ENCODE measurements around the gene RASGRF1.
"Not testable (repeated sequence)": the region's sequence is repeated elsewhere in the genome, so short reads cannot be mapped to it uniquely, and the experiment has no call there.

Gene RASGRF1, protein sequence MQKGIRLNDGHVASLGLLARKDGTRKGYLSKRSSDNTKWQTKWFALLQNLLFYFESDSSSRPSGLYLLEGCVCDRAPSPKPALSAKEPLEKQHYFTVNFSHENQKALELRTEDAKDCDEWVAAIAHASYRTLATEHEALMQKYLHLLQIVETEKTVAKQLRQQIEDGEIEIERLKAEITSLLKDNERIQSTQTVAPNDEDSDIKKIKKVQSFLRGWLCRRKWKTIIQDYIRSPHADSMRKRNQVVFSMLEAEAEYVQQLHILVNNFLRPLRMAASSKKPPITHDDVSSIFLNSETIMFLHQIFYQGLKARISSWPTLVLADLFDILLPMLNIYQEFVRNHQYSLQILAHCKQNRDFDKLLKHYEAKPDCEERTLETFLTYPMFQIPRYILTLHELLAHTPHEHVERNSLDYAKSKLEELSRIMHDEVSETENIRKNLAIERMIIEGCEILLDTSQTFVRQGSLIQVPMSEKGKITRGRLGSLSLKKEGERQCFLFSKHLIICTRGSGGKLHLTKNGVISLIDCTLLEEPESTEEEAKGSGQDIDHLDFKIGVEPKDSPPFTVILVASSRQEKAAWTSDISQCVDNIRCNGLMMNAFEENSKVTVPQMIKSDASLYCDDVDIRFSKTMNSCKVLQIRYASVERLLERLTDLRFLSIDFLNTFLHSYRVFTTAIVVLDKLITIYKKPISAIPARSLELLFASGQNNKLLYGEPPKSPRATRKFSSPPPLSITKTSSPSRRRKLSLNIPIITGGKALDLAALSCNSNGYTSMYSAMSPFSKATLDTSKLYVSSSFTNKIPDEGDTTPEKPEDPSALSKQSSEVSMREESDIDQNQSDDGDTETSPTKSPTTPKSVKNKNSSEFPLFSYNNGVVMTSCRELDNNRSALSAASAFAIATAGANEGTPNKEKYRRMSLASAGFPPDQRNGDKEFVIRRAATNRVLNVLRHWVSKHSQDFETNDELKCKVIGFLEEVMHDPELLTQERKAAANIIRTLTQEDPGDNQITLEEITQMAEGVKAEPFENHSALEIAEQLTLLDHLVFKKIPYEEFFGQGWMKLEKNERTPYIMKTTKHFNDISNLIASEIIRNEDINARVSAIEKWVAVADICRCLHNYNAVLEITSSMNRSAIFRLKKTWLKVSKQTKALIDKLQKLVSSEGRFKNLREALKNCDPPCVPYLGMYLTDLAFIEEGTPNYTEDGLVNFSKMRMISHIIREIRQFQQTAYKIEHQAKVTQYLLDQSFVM (N-terminal part only)

DNA sequence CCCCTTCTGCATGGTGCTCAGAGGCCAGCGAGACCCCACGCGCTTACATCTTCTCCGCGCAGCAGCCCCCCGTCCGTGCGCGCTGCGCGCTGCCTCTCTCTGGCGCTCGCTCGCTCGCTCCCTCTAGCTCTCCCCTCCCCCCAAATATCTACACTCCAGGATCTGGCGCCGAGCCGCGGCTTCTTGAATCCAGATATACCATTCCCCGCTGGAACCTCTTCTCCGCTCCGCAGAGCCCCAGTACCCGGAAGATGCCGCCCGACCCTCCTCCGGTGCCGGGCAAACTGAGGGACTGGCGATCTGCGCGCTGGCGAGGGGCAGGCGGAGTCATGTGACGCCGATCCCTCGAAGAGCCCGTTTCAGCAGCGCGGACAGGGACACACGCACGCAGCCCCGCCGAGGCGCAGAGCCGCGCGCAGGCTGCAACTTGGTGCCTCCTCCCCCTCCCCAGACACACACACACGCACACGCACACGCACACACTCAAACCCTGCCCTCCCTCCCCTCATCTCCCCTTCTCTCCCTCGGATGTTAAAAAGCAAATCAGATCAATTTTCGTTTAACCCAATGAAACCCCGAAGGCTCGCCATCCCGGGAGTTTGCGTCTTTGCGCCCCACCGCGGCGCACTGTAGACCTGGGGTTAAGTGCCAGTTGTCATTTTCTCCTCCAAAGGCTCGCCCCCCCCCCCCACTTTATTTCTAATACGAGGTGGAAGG, at the start of gene RASGRF1:
RASGRF1 (minus strand) TSS at position 294 of the 717 bp plus-strand sequence; CDS start at position 12, 282 bp downstream.
- no peak for DNase-seq

DNA sequence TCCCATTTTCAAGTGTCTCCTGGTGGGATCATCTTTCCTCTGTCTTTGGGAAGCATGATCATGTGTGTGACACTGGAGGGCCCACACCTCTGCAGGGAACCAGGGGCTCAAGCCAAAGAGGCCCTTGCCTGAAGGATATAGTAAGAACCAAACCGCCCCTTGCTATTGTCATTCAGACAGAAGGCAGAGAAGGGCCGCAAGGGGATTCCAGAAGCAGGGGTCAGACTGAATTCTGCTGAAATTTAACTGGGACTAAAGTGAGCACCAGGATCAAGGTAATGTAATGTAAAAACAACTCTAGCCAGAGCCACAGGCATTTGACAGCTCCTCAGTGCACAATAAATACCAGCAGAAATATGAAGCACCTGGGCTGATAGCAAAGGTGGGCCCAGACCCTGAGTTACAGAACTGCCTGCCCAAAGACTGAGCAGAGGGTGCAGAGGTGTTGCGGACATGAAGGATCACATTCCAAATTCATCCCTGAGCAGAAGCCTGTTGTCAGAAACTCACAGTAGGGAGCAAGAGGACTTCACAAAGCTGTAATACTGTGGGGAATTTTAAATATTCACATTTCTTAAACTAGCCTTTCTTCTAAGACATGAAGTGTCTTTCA, 46.0 kb upstream of the RASGRF1 start:
- no peak for DNase-seq

GRCh38 chr15:79133309-79133708, 42.7 kb upstream of the RASGRF1 start:
- no peak for DNase-seq

DNA sequence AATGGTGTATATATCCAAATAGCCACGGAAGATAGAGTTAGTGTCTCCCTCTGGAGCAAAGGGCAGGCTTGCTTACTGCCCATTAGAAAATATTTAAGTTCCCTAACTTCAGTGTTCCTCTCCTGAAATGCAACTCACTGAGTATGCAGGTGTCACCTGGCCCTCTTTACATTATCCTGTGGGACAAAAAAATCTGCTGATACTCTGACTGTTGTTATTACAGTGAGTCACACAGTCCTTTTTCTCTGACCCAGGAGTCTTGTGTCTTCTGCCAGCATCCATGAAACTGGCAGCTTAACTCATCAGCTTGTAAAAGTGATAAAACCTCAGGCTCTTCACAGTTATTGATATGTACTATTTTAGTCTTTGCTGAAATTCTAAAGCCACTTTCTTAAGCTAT, 42.2 kb upstream of the RASGRF1 start:
- DNase-seq: no peak

DNA sequence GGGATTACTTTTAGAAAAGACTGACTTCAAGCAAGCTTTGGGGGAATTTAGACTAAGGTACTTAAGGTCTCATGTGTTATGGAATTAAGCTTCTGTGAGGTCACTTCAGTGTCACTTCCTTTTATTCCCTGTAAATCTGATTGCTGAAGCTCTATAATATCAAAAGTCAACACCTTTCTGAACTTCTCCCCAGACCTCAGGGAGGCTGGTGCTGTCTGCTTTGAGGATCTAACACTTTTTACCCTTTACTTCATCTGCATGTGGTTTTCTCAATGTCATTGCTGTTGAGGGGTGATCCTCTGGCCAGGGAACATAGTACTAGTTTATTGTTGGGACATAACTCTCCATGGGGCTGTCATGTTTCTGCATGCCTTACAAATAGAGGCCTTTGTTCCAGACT, 41.8 kb upstream of the RASGRF1 start:
- no peak for DNase-seq

DNA sequence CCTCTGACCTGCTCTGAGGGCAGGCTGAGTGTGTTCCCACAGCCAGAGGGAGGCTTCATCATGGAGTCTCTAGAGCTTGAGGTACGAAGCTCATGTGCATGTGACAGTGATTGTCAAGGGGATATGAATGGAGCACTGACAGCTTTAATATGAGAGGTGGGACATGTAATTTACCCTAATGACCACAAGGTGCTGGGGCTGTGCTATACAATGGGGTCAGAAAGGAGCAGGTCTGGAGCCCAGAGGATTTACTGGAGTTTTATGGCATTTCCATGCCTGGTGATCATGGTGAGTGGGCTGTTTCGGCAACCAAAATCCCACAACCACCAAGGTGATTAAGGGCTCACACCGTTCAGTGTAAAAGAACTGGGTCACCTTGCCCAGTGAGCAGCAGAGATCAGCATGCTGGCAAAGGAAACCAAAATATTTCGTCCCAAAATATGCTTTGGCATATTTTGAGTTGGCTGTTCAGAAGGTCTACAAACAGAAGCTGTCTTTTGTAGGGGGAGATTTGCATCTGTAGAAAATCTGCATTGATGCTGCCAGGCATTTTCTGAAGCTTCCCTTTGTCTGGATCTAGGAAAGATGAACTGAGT, 40.1 kb upstream of the RASGRF1 start:
- no peak for DNase-seq

- no peak for DNase-seq
Measured at GRCh38 chr15:79129235-79129634, 38.7 kb upstream of the RASGRF1 start.

- no peak for DNase-seq
Measured at GRCh38 chr15:79128556-79128955, 38.0 kb upstream of the RASGRF1 start.

- no peak for DNase-seq
Measured at GRCh38 chr15:79124388-79124787, 33.8 kb upstream of the RASGRF1 start.

- DNase-seq: no peak
Measured at GRCh38 chr15:79122991-79123390, 32.4 kb upstream of the RASGRF1 start.

GRCh38 chr15:79122391-79122790, 31.8 kb upstream of the RASGRF1 start:
- DNase-seq: no peak

- DNase-seq: no peak
Measured at GRCh38 chr15:79121571-79121970, 31.0 kb upstream of the RASGRF1 start.

- DNase-seq: no peak
Measured at GRCh38 chr15:79117442-79118204, 27.0 kb upstream of the RASGRF1 start.

GRCh38 chr15:79116771-79117170, 26.2 kb upstream of the RASGRF1 start:
- no peak for DNase-seq

DNA sequence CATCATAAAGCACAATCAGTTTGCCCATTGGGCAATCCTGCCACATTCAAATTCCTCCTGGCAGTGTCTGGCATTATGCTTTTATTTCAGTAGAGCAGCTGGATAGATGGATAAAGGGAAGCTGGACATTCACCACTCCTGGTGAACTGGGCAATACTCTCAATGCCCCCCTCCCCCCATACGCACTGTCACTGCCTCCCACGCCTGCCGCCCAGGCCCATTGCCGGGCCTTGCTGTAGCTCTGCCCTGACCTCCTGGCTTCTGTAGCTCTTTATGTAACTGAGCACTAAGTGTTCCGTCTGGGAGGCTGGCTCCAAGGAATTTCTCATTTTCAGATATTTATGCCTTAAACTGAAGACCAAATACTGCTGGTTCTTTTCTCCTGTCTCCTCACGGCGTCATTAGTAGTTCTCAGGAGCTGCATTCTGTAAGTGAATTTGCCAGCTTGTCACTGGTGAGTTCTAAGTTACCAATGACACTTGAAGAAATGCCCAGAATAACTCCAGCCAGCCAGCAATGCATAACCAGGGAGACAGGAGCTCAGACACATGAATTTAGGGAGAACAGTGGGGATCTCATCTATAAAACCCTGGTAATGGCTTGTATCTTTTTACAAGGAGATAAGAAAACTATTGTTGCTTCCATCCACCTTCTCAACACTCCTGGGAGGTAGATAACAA, 25.5 kb upstream of the RASGRF1 start:
- DNase-seq: no peak

DNA sequence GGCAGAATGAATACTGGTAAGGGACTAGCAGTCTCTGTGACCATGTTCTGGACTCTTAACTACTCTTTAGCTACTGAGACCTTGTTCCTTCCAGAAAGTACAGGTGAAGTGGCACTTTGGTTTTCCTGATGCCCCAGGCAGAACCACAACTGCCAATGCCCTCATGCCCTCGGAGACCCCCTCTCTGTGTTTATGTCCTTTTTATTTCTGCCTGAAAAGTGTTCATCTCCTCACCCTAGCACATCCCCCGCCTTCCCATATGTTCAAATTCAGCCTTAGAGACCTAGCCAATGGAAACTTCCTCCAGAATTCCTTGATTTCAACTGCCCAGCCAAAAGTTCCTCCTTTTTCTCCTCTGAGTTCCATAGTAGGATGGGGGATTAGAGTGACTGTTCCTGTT, 23.3 kb upstream of the RASGRF1 start:
- DNase-seq: no peak

GRCh38 chr15:79111404-79111803, 20.8 kb upstream of the RASGRF1 start:
- DNase-seq: not testable (repeated sequence)

DNA sequence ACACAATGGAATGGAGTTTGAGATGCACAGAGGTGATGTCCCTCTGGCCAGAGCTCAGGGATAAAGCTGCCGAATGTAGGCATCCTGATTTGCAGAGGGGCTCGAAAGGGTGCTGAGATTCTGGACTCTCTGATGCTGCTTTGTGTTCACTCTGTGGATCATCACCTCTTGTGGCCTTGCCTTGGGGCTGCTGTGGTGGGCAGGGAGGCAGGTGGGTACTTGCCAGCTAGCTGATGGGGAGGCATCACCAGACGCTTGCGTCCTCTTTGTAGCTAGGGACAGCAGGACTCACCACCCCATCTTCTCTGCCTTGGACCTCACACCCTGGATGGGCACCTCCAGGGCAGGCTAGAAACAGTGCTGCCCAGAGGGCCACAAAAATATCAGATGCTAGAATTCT, 14.6 kb upstream of the RASGRF1 start:
- DNase-seq: no peak

GRCh38 chr15:79102595-79102994, 12.0 kb upstream of the RASGRF1 start:
- no peak for DNase-seq
